Naive thymus-derived CD8-positive, alpha-beta T cell (primary cell): ENCODE results near the gene TMEM53. TPM values are rescaled to one million over a fixed set of nuclear protein-coding genes. Genes with fewer than 3 reads are reported as not detected.

Source experiments
- ATAC-seq, 2 donors: fragments of 150-1000 bp; cut with Tn5 transposase in 1 of 2; sonication (Bioruptor Pico), chemical (Tn5 transposase) in 1 of 2; 1 replicate in 1 of 2; 2 replicates in 1 of 2; pipeline ENCODE4 v1.10.0; 2021; ENCODE audit warnings: mild to moderate bottlenecking in 2 of 2, moderate library complexity in 2 of 2
- POLR2A ChIA-PET: fragments of 350-600 bp; sonication (Branson Sonifier 250); formaldehyde crosslinking; loops from one replicate; lab custom pipeline; 2021; ENCODE audit warnings: antibody characterized with exemption; lab: Charles Lee
- DNase-seq, 10 donors: peaks; one replicate each; pipeline versions ENCODE4 v3.0.0 to v3.0.0-alpha.2; 2020 to 2022
- H3K27ac Mint-ChIP-seq, 10 donors: one replicate each; pipeline ENCODE4 v1.8.0; 2020 to 2022; ENCODE audit warnings: mild to moderate bottlenecking in 10 of 10, mixed read lengths in 10 of 10, moderate library complexity in 4 of 10, inconsistent platforms in 1 of 10
- H3K27me3 Mint-ChIP-seq, 5 donors: one replicate each; pipeline ENCODE4 v1.8.0; 2021 to 2022; ENCODE audit warnings: mixed read lengths in 5 of 5
- H3K36me3 Mint-ChIP-seq, 3 donors: one replicate each; pipeline ENCODE4 v1.8.0; 2020 to 2022; ENCODE audit warnings: mixed read lengths in 3 of 3, mild to moderate bottlenecking in 2 of 3, inconsistent platforms in 1 of 3
- H3K4me1 Mint-ChIP-seq, 4 donors: one replicate each; pipeline ENCODE4 v1.8.0; 2021 to 2022; ENCODE audit warnings: mixed read lengths in 4 of 4
- H3K4me3 Mint-ChIP-seq, 10 donors: one replicate each; pipeline ENCODE4 v1.8.0; 2020 to 2022; ENCODE audit warnings: mild to moderate bottlenecking in 10 of 10, mixed read lengths in 10 of 10, moderate library complexity in 6 of 10, inconsistent platforms in 1 of 10
- H3K9me3 Mint-ChIP-seq, 9 donors: one replicate each; pipeline ENCODE4 v1.8.0; 2020 to 2022; ENCODE audit warnings: mixed read lengths in 9 of 9, mild to moderate bottlenecking in 3 of 9, inconsistent platforms in 1 of 9, moderate library complexity in 1 of 9
- polyA plus RNA-seq, 3 donors: library from polyadenylated mRNA; unstranded; fragments of 300-500 nt; fragmentation: Illumina TruSeq; gene quantifications; one replicate each; pipeline ENCODE4 v1.2.3, GENCODE V29; 2021
- total RNA-seq, 8 experiments: library from RNA in 2 of 8; stranded (reverse) in 2 of 8; gene quantifications; one replicate each; pipeline ENCODE4 v1.2.3 and lab custom pipeline; 2021 to 2026

TMEM53 gene
- total and polyA plus RNA-seq, 5 experiments from 2014 or later, result 1.0 to 5.9 (median 4.6) TPM

DNA sequence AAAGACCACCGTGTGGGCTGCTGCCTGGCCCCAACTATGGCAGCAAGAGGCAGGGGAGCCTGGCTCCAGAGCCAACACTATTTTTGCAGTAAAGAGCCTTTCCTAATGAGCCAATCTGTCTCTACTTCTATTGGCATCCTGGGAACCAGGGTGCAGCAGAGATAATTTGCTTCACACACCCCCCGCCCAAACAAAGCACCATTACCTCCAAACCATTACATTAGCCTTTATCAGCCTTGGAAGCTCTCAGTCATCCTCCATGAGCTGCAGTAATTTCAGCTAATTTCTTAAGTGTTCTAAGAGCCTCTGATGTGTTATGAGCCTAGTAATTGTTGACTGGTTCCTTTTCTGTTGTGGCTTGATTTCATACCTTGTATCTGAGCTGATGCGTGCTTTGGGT, 21.8 kb upstream of the TMEM53 start:
- Mint-ChIP-seq H3K36me3 (peaks cover 0 to 4% (median 0%) of the 10 kb centered on the region in 3 donors), H3K27me3 (peaks cover 0 to 5% (median 3%) of the 10 kb centered on the region in 5 donors), H3K4me1 (peaks cover 11 to 37% (median 24%) of the 10 kb centered on the region in 4 donors), H3K9me3 (no peaks in the 10 kb centered on the region), H3K27ac (peak overlapping the region in 9 of 10 donors; percentile 74 to 94 (median 93)), H3K4me3 (peak overlapping the region in 3 of 10 donors; percentile 70 to 75 (median 70))
- DNase-seq, result no peak
- ATAC-seq, result no peak
- POLR2A ChIA-PET, result interaction anchor here (0.6 to 2.2 kb wide), 11 partner anchors 11 to 147 kb away, joined by 3 to 13 read pairs (median 4); partner anchors contain the start of genes ARMH1 and TMEM53

GRCh38 chr1:44695671-44696070, 21.4 kb upstream of the TMEM53 start:
- Mint-ChIP-seq H3K27me3 (peaks cover 0 to 5% (median 3%) of the 10 kb centered on the region in 5 donors), H3K36me3 (peaks cover 0 to 4% (median 0%) of the 10 kb centered on the region in 3 donors), H3K4me1 (peaks cover 11 to 37% (median 24%) of the 10 kb centered on the region in 4 donors), H3K27ac (peak overlapping the region in 5 of 10 donors; percentile 48 to 93 (median 69)), H3K9me3 (no peaks in the 10 kb centered on the region), H3K4me3 (peak overlapping the region in 2 of 10 donors; percentile 15 to 38)
- DNase-seq, result no peak
- POLR2A ChIA-PET, result interaction anchor here (0.7 to 2.2 kb wide), 5 partner anchors 18 to 64 kb away, joined by 3 to 8 read pairs (median 3); partner anchors contain the start of genes ARMH1 and TMEM53
- ATAC-seq, result no peak

- POLR2A ChIA-PET, result interaction anchor here (0.7 to 2.2 kb wide), 3 partner anchors 21 to 63 kb away, joined by 3 to 8 read pairs (median 6); partner anchors contain the start of genes ARMH1 and TMEM53
- Mint-ChIP-seq H3K9me3 (no peaks in the 10 kb centered on the region), H3K4me3 (no peak overlapping the region), H3K4me1 (peaks cover 11 to 37% (median 23%) of the 10 kb centered on the region in 4 donors), H3K27ac (peak overlapping the region in 4 of 10 donors; percentile 8 to 90 (median 32)), H3K27me3 (peaks cover 0 to 5% (median 3%) of the 10 kb centered on the region in 5 donors), H3K36me3 (peaks cover 0 to 4% (median 0%) of the 10 kb centered on the region in 3 donors)
- no peak for ATAC-seq
- DNase-seq, result no peak
Measured at GRCh38 chr1:44694863-44695478, 20.7 kb upstream of the TMEM53 start.

- Mint-ChIP-seq H3K9me3 (no peaks in the 10 kb centered on the region), H3K36me3 (peaks cover 0 to 4% (median 0%) of the 10 kb centered on the region in 3 donors), H3K27ac (no peak overlapping the region), H3K4me3 (no peak overlapping the region), H3K4me1 (peaks cover 11 to 37% (median 23%) of the 10 kb centered on the region in 4 donors), H3K27me3 (peaks cover 0 to 5% (median 3%) of the 10 kb centered on the region in 5 donors)
- DNase-seq (no peak), ATAC-seq (no peak)
- POLR2A ChIA-PET, result no interaction called here
Measured at GRCh38 chr1:44693900-44694299, 19.6 kb upstream of the TMEM53 start.

DNA sequence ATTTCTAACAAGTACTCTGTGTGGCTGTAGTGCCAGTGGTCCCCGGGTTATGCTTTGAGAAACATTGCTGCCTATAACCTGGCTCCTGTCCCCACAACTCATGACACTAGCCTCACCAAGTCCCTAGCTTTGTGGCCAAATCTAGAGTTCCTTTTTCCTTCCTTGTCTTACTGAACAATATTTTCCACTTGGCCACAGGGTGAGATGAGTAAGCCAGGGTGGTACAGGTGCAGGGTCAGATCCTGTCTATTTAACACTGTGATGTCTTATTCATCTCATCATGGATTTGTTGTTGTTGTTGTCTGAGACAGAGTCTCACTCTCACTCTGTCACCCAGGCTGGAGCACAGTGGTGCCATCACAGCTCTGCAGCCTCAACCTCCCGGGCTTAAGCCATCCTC, 18.9 kb upstream of the TMEM53 start:
- H3K9me3 Mint-ChIP-seq, result no peaks in the 10 kb centered on the region
- DNase-seq, result no peak
- peaks cover 11 to 35% (median 23%) of the 10 kb centered on the region in 4 donors for H3K4me1 Mint-ChIP-seq
- H3K27ac Mint-ChIP-seq, result no peak overlapping the region
- peaks cover 0 to 4% (median 0%) of the 10 kb centered on the region in 3 donors for H3K36me3 Mint-ChIP-seq
- POLR2A ChIA-PET, result no interaction called here
- peaks cover 0 to 5% (median 3%) of the 10 kb centered on the region in 5 donors for H3K27me3 Mint-ChIP-seq
- ATAC-seq, result no peak
- H3K4me3 Mint-ChIP-seq, result no peak overlapping the region

- Mint-ChIP-seq H3K9me3 (no peaks in the 10 kb centered on the region), H3K36me3 (peaks cover 0 to 4% (median 0%) of the 10 kb centered on the region in 3 donors), H3K4me1 (peaks cover 0 to 6% (median 4%) of the 10 kb centered on the region in 4 donors), H3K27ac (no peak overlapping the region), H3K4me3 (no peak overlapping the region), H3K27me3 (peaks cover 0 to 5% (median 3%) of the 10 kb centered on the region in 5 donors)
- POLR2A ChIA-PET, result no interaction called here
- DNase-seq (no peak), ATAC-seq (no peak)
Measured at GRCh38 chr1:44689447-44689765, 15.1 kb upstream of the TMEM53 start.

GRCh38 chr1:44688760-44689446, 14.6 kb upstream of the TMEM53 start:
- H3K27me3 Mint-ChIP-seq, result peaks cover 0 to 5% (median 3%) of the 10 kb centered on the region in 5 donors
- peaks cover 0 to 3% (median 0%) of the 10 kb centered on the region in 3 donors for H3K36me3 Mint-ChIP-seq
- POLR2A ChIA-PET, result interaction anchor here (0.6 kb wide), 1 partner anchor 51 kb away, joined by 4 read pairs; no protein-coding TSS in a partner anchor
- no peak overlapping the region for H3K4me3 Mint-ChIP-seq
- ATAC-seq (no peak), DNase-seq (no peak)
- H3K9me3 Mint-ChIP-seq, result no peaks in the 10 kb centered on the region
- peaks cover 0 to 9% (median 6%) of the 10 kb centered on the region in 4 donors for H3K4me1 Mint-ChIP-seq
- no peak overlapping the region for H3K27ac Mint-ChIP-seq

DNA sequence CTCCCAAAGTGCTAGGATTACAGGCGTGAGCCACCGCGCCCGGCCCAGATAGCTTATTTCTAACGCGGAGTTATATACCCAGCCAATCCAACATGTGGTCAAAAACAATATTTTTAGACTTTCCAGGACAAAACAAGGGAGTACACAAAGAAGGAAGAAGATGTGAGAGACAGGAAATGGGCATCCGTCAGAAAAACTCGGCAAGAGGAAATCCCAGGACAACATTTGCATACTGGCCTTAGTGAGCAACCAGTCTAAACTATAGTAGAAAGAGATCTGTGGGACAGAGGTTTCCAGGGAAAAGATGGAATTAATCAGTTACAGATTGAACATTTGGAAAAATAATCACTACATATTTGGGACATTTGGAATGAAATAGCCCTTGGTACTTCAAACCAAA, 11.6 kb upstream of the TMEM53 start:
- Mint-ChIP-seq H3K4me1 (peaks cover 0 to 9% (median 7%) of the 10 kb centered on the region in 4 donors), H3K27ac (no peak overlapping the region), H3K27me3 (no peaks in the 10 kb centered on the region), H3K9me3 (no peaks in the 10 kb centered on the region), H3K36me3 (peaks cover 0 to 2% (median 0%) of the 10 kb centered on the region in 3 donors), H3K4me3 (no peak overlapping the region)
- ATAC-seq, result no peak
- POLR2A ChIA-PET, result no interaction called here
- no peak for DNase-seq

- POLR2A ChIA-PET, result no interaction called here
Measured at GRCh38 chr1:44685218-44685617, 10.9 kb upstream of the TMEM53 start.

DNA sequence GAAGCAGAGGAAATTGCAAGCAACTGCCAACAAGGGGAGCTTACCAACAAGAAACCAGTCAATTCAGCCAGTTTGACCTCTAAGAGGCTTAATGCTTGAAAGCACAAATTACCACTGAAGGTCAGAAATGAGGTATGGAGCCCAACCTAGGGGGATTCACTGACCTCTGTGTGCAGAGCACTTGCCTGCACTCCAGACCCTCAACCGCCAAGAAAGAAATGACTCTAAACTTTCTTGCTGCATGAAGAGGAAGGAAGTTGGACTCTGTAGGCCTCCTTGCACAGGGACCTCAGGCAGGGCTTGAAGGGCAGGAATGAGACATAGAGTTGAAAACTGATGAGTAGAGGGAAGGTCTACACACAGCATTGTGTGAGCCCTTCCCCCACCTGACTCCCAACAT, 10.2 kb upstream of the TMEM53 start:
- Mint-ChIP-seq H3K27me3 (no peaks in the 10 kb centered on the region), H3K9me3 (no peaks in the 10 kb centered on the region), H3K4me1 (peaks cover 0 to 9% (median 7%) of the 10 kb centered on the region in 4 donors), H3K4me3 (no peak overlapping the region), H3K36me3 (peaks cover 0 to 2% (median 0%) of the 10 kb centered on the region in 3 donors), H3K27ac (peak overlapping the region in 4 of 10 donors; percentile 17 to 52 (median 24))
- POLR2A ChIA-PET, result no interaction called here
- DNase-seq (no peak), ATAC-seq (no peak)

More at GRCh38 chr1:44685218-44685617, 10.9 kb upstream of the TMEM53 start:
- H3K36me3 Mint-ChIP-seq, result peaks cover 0 to 2% (median 0%) of the 10 kb centered on the region in 3 donors
- H3K27ac Mint-ChIP-seq, result no peak overlapping the region
- H3K27me3 Mint-ChIP-seq, result no peaks in the 10 kb centered on the region
- ATAC-seq (no peak), DNase-seq (no peak)
- no peak overlapping the region for H3K4me3 Mint-ChIP-seq
- H3K4me1 Mint-ChIP-seq, result peaks cover 0 to 9% (median 7%) of the 10 kb centered on the region in 4 donors
- no peaks in the 10 kb centered on the region for H3K9me3 Mint-ChIP-seq

DNA sequence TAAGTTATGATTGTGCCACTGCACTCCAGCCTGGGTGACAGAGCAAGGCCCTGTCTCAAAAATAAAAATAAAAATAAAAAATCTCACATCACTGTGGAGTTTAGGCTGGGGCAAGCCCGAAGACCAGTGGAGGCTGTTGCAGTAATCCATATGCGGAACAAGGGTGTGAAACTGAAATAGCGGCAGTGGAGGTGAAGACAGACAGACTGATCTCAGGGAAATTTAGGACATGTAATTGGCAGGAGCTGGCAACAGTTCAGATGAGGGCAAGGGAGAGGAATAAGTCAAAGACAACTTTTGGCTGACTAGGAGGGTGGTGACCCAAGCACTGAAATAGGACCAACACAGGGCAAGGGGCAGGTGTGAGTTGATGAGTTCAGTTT, 8.6 kb upstream of the TMEM53 start:
- Mint-ChIP-seq H3K36me3 (peaks cover 0 to 2% (median 0%) of the 10 kb centered on the region in 3 donors), H3K27me3 (no peaks in the 10 kb centered on the region), H3K4me3 (peak overlapping the region in 1 of 10 donors; percentile 42), H3K4me1 (peaks cover 0 to 9% (median 7%) of the 10 kb centered on the region in 4 donors), H3K27ac (no peak overlapping the region), H3K9me3 (no peaks in the 10 kb centered on the region)
- DNase-seq (no peak), ATAC-seq (no peak)
- POLR2A ChIA-PET, result no interaction called here

- DNase-seq (no peak), ATAC-seq (no peak)
- Mint-ChIP-seq H3K9me3 (no peaks in the 10 kb centered on the region), H3K27ac (peak overlapping the region in 2 of 10 donors; percentile 22 to 68), H3K4me3 (no peak overlapping the region), H3K4me1 (peaks cover 0 to 9% (median 7%) of the 10 kb centered on the region in 4 donors), H3K27me3 (no peaks in the 10 kb centered on the region), H3K36me3 (peaks cover 0 to 2% (median 0%) of the 10 kb centered on the region in 3 donors)
- POLR2A ChIA-PET, result no interaction called here
Measured at GRCh38 chr1:44681905-44682882, 7.9 kb upstream of the TMEM53 start.
